PC-3 (cell line): ENCODE results near the gene CTRB1. TPM values are rescaled to one million over a fixed set of nuclear protein-coding genes. Genes with fewer than 3 reads are reported as not detected.

Experiments
- ATAC-seq: fragments of 200-7000 bp; cut with Tn5 transposase; 2 replicates; pipeline ENCODE4 v1.9.1; 2020; ENCODE audit warnings: mild to moderate bottlenecking, moderate library complexity
- BruUV-seq: library from RNA; stranded (reverse); fragments of 400-500 nt; replicated peaks from 2 replicates; lab custom pipeline; 2021; lab: Mats Ljungman, UMichigan
- CTCF ChIA-PET: fragments of 300-600 bp; sonication (Branson Sonifier 250); formaldehyde crosslinking; loops from one replicate; lab custom pipeline; 2022; ENCODE audit warnings: antibody characterized with exemption; lab: Charles Lee
- POLR2A ChIA-PET: fragments of 300-600 bp; sonication (Branson Sonifier 250); formaldehyde crosslinking; loops from one replicate; lab custom pipeline; 2022; ENCODE audit warnings: antibody characterized with exemption; ENCODE audit not compliant: unreplicated experiment; lab: Charles Lee
- DNase-seq: peaks from one replicate; pipeline ENCODE4 v3.0.0-alpha.2; 2015
- H2AFZ ChIP-seq: fragments of 300-600 bp; sonication (generic); 2 replicates; pipeline ENCODE4 v1.6.0; 2016; ENCODE audit warnings: antibody characterized with exemption, low read length
- H3F3A ChIP-seq: fragments of 300-600 bp; sonication (generic); one replicate; pipeline ENCODE4 v1.6.0; 2017; ENCODE audit warnings: antibody characterized with exemption, low read length, control low read depth, mild to moderate bottlenecking; ENCODE audit not compliant: unreplicated experiment
- H3K27ac ChIP-seq: fragments of 300-600 bp; sonication (generic); 2 replicates; pipeline ENCODE4 v1.5.1; 2016; ENCODE audit warnings: mild to moderate bottlenecking, low read length
- H3K27me3 ChIP-seq: fragments of 300-600 bp; sonication (generic); 2 replicates; pipeline ENCODE4 v1.6.1; 2016; ENCODE audit warnings: low read length, mixed read lengths
- H3K36me3 ChIP-seq: fragments of 300-600 bp; sonication (generic); 2 replicates; pipeline ENCODE4 v1.6.1; 2016; ENCODE audit warnings: low read depth, mixed run types, low read length, mixed read lengths
- H3K4me1 ChIP-seq: fragments of 300-600 bp; sonication (generic); 2 replicates; pipeline ENCODE4 v1.5.1; 2016; ENCODE audit warnings: low read length; ENCODE audit not compliant: insufficient read depth
- H3K4me2 ChIP-seq: fragments of 300-600 bp; sonication (generic); 2 replicates; pipeline ENCODE4 v1.6.0; 2016; ENCODE audit warnings: low read length
- H3K4me3 ChIP-seq: fragments of 300-600 bp; sonication (generic); 2 replicates; pipeline ENCODE4 v1.5.1; 2016; ENCODE audit warnings: mild to moderate bottlenecking, low read length, mixed read lengths
- H3K79me2 ChIP-seq: fragments of 300-600 bp; sonication (generic); 2 replicates; pipeline ENCODE4 v1.6.1; 2017; ENCODE audit warnings: low read length, mixed read lengths
- H3K9ac ChIP-seq: fragments of 300-600 bp; sonication (generic); 2 replicates; pipeline ENCODE4 v1.6.0; 2016; ENCODE audit warnings: mild to moderate bottlenecking, low read length
- H3K9me2 ChIP-seq: fragments of 300-600 bp; sonication (generic); replicated peaks from 2 replicates; pipeline ENCODE4 v1.6.1; 2016; ENCODE audit warnings: mixed run types, low read length, mixed read lengths
- H3K9me3 ChIP-seq: fragments of 300-600 bp; sonication (generic); 2 replicates; pipeline ENCODE4 v1.6.1; 2016; ENCODE audit warnings: low read length, mixed read lengths
- H4K20me1 ChIP-seq: fragments of 300-600 bp; sonication (generic); 2 replicates; pipeline ENCODE4 v1.6.1; 2016; ENCODE audit warnings: low read length, mixed read lengths
- CTCF ChIP-seq: fragments of 300-600 bp; sonication (generic); conservative IDR thresholded peaks from 2 replicates; pipeline ENCODE4 v1.5.1; 2017; ENCODE audit warnings: antibody characterized with exemption, low read depth, mild to moderate bottlenecking, low read length
- EZH2 ChIP-seq: fragments of 300-600 bp; sonication (generic); IDR thresholded peaks from one replicate; pipeline ENCODE4 v1.6.1; 2017; ENCODE audit warnings: antibody characterized with exemption, mild to moderate bottlenecking, low read length; ENCODE audit not compliant: unreplicated experiment
- EZH2phosphoT487 ChIP-seq: fragments of 300-600 bp; sonication (generic); IDR thresholded peaks from 2 replicates; pipeline ENCODE4 v1.6.1; 2018; ENCODE audit warnings: mild to moderate bottlenecking, antibody characterized with exemption, low read length, borderline replicate concordance
- intact Hi-C: fragments of 100-400 bp; cut with micrococcal nuclease; formaldehyde crosslinking; loops from 2 replicates; pipeline ENCODE4 v1.9.0; 2023
- total RNA-seq: library from RNA; depleted of rRNA; stranded (reverse); fragments of >200 nt; gene quantifications from 2 replicates; pipeline ENCODE4 v1.2.3, GENCODE V29; 2014

The CTRB1 gene
- total RNA-seq, 1 experiment from 2014 or later = not detected

- Histone ChIP-seq H2AFZ (no peak overlapping the region), H3K27ac (no peak overlapping the region), H3K79me2 (no peaks in the 10 kb centered on the region), H3K9me2 (no peaks in the 10 kb centered on the region), H3K9me3 (no peaks in the 10 kb centered on the region), H3K9ac (no peak overlapping the region), H3K36me3 (no peaks in the 10 kb centered on the region), H3K4me3 (no peak overlapping the region), H4K20me1 (no peaks in the 10 kb centered on the region), H3K4me2 (no peak overlapping the region), H3K4me1 (no peaks in the 10 kb centered on the region), H3K27me3 (no peaks in the 10 kb centered on the region), H3F3A (no peaks in the 10 kb centered on the region)
- intact Hi-C loops = no loop called here
- CTCF ChIA-PET = interaction anchor here (0.6 kb wide), 1 partner anchor 32 kb away, joined by 17 read pairs; no protein-coding TSS in a partner anchor
- TF ChIP-seq EZH2phosphoT487 (no peak), EZH2 (no peak), CTCF (no peak)
- DNase-seq = no peak
- ATAC-seq = no peak
- no TSS peak for BruUV-seq
- POLR2A ChIA-PET = no interaction called here
Observed at GRCh38 chr16:75202069-75202590, 16.7 kb upstream of the CTRB1 start.

- H4K20me1 ChIP-seq = no peaks in the 10 kb centered on the region
- H3K27ac ChIP-seq = no peak overlapping the region
- BruUV-seq = no TSS peak
- ChIA-PET POLR2A (no interaction called here), CTCF (no interaction called here)
- no peaks in the 10 kb centered on the region for H3K4me1 ChIP-seq
- H3K9me2 ChIP-seq = no peaks in the 10 kb centered on the region
- DNase-seq = no peak
- intact Hi-C loops = no loop called here
- no peak overlapping the region for H3K4me3 ChIP-seq
- no peak overlapping the region for H3K4me2 ChIP-seq
- no peaks in the 10 kb centered on the region for H3K27me3 ChIP-seq
- H3F3A ChIP-seq = no peaks in the 10 kb centered on the region
- H3K9me3 ChIP-seq = no peaks in the 10 kb centered on the region
- no peaks in the 10 kb centered on the region for H3K79me2 ChIP-seq
- no peak overlapping the region for H3K9ac ChIP-seq
- no peak for ATAC-seq
- no peaks in the 10 kb centered on the region for H3K36me3 ChIP-seq
- no peak for TF ChIP-seq CTCF
- no peak for TF ChIP-seq EZH2
- TF ChIP-seq EZH2phosphoT487 = no peak
- H2AFZ ChIP-seq = no peak overlapping the region
Observed at GRCh38 chr16:75203096-75203495, 15.7 kb upstream of the CTRB1 start.

GRCh38 chr16:75203667-75204409 lies 14.9 kb upstream of the CTRB1 start:
- DNase-seq (no peak), ATAC-seq (no peak)
- Histone ChIP-seq H4K20me1 (no peaks in the 10 kb centered on the region), H3K27ac (no peak overlapping the region), H3K9ac (no peak overlapping the region), H3F3A (no peaks in the 10 kb centered on the region), H3K4me1 (no peaks in the 10 kb centered on the region), H3K9me2 (no peaks in the 10 kb centered on the region), H3K79me2 (no peaks in the 10 kb centered on the region), H3K4me3 (no peak overlapping the region), H3K4me2 (no peak overlapping the region), H3K9me3 (no peaks in the 10 kb centered on the region), H2AFZ (no peak overlapping the region), H3K27me3 (no peaks in the 10 kb centered on the region), H3K36me3 (no peaks in the 10 kb centered on the region)
- ChIA-PET CTCF (no interaction called here), POLR2A (no interaction called here)
- no TSS peak for BruUV-seq
- intact Hi-C loops = no loop called here
- TF ChIP-seq EZH2 (no peak), EZH2phosphoT487 (no peak), CTCF (no peak)
